ENCODE data around the gene TSTD2.

DNA sequence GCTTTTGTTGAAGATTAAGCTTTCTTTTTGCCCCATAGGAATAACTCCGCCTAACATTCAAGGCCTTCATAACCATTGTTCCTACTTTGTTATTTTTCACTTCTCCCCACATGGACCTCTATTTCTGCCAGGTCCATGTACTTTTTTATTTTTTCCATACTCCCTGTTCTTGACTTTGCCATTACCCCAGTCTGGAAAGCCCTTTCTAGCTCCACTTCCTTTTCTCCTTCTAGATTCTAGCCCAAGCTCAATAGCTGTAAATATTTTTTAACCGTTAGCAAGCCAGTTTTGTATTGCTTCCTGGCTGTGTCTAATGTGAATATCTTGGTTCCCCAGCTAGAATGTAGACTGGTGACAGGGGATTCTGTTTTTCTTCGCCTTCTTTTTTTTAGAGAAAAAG is 26.6 kb upstream of the TSTD2 start:
- TF ChIP-seq RAD21 (conservative IDR thresholded peaks at IDR 0.05) (no peak), EP300 (conservative IDR thresholded peaks at IDR 0.05; ENCODE audit: poor library complexity, severe bottlenecking) (no peak), EZH2 (IDR thresholded peaks at IDR 0.05; ENCODE audit: borderline replicate concordance, insufficient read depth, low read length, poor library complexity, severe bottlenecking) (no peak), TAF1 (IDR thresholded peaks at IDR 0.05; ENCODE audit: low read depth) (no peak), POLR2AphosphoS5 (IDR thresholded peaks at IDR 0.05) (no peak), SMC3 (conservative IDR thresholded peaks at IDR 0.05; ENCODE audit: poor library complexity) (no peak)
- TF ChIP-seq, protein P1, sequence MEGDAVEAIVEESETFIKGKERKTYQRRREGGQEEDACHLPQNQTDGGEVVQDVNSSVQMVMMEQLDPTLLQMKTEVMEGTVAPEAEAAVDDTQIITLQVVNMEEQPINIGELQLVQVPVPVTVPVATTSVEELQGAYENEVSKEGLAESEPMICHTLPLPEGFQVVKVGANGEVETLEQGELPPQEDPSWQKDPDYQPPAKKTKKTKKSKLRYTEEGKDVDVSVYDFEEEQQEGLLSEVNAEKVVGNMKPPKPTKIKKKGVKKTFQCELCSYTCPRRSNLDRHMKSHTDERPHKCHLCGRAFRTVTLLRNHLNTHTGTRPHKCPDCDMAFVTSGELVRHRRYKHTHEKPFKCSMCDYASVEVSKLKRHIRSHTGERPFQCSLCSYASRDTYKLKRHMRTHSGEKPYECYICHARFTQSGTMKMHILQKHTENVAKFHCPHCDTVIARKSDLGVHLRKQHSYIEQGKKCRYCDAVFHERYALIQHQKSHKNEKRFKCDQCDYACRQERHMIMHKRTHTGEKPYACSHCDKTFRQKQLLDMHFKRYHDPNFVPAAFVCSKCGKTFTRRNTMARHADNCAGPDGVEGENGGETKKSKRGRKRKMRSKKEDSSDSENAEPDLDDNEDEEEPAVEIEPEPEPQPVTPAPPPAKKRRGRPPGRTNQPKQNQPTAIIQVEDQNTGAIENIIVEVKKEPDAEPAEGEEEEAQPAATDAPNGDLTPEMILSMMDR (IDR thresholded peaks at IDR 0.05; ENCODE audit: poor library complexity, severe bottlenecking): no peak
- TF ChIP-seq, protein P2, sequence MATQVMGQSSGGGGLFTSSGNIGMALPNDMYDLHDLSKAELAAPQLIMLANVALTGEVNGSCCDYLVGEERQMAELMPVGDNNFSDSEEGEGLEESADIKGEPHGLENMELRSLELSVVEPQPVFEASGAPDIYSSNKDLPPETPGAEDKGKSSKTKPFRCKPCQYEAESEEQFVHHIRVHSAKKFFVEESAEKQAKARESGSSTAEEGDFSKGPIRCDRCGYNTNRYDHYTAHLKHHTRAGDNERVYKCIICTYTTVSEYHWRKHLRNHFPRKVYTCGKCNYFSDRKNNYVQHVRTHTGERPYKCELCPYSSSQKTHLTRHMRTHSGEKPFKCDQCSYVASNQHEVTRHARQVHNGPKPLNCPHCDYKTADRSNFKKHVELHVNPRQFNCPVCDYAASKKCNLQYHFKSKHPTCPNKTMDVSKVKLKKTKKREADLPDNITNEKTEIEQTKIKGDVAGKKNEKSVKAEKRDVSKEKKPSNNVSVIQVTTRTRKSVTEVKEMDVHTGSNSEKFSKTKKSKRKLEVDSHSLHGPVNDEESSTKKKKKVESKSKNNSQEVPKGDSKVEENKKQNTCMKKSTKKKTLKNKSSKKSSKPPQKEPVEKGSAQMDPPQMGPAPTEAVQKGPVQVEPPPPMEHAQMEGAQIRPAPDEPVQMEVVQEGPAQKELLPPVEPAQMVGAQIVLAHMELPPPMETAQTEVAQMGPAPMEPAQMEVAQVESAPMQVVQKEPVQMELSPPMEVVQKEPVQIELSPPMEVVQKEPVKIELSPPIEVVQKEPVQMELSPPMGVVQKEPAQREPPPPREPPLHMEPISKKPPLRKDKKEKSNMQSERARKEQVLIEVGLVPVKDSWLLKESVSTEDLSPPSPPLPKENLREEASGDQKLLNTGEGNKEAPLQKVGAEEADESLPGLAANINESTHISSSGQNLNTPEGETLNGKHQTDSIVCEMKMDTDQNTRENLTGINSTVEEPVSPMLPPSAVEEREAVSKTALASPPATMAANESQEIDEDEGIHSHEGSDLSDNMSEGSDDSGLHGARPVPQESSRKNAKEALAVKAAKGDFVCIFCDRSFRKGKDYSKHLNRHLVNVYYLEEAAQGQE (IDR thresholded peaks at IDR 0.05; ENCODE audit: borderline replicate concordance): no peak

All from neural cell (in vitro differentiated cells).